Neuronal stem cell (in vitro differentiated cells): ENCODE measurements around the gene GRIK2.

Source experiments
- DNase-seq: peaks from one replicate; pipeline ENCODE4 v3.0.0-alpha.2; 2013; ENCODE audit warnings: low spot score
- H2AFZ ChIP-seq: one replicate; pipeline ENCODE4 v1.6.1; 2013; ENCODE audit warnings: mild to moderate bottlenecking, low read length, inconsistent platforms
- H2AK5ac ChIP-seq: 2 replicates; pipeline ENCODE4 v1.6.1; 2013; ENCODE audit warnings: low read depth, mild to moderate bottlenecking, inconsistent platforms, low read length, moderate library complexity, mixed read lengths
- H2BK120ac ChIP-seq: 2 replicates; pipeline ENCODE4 v1.6.1; 2013; ENCODE audit warnings: low read depth, mild to moderate bottlenecking, inconsistent platforms, low read length, moderate library complexity, mixed read lengths
- H2BK12ac ChIP-seq: one replicate; pipeline ENCODE4 v1.6.1; 2013; ENCODE audit warnings: low read length, inconsistent platforms
- H2BK15ac ChIP-seq: 2 replicates; pipeline ENCODE4 v1.6.1; 2013; ENCODE audit warnings: mild to moderate bottlenecking, low read length, inconsistent platforms, mixed read lengths
- H2BK5ac ChIP-seq: one replicate; pipeline ENCODE4 v1.6.1; 2013; ENCODE audit warnings: inconsistent platforms, mild to moderate bottlenecking, low read length, moderate library complexity
- H3K14ac ChIP-seq: one replicate; pipeline ENCODE4 v1.6.1; 2013; ENCODE audit warnings: low read length, inconsistent platforms
- H3K18ac ChIP-seq: 2 replicates; pipeline ENCODE4 v1.6.1; 2013; ENCODE audit warnings: low read length, inconsistent platforms
- H3K23ac ChIP-seq: 2 replicates; pipeline ENCODE4 v1.6.1; 2013; ENCODE audit warnings: low read depth, mild to moderate bottlenecking, mixed read lengths, low read length, inconsistent platforms; ENCODE audit not compliant: poor library complexity
- H3K27ac ChIP-seq: replicated peaks from 3 replicates; pipeline ENCODE4 v1.5.1; 2013; ENCODE audit warnings: low read length, inconsistent platforms
- H3K27me3 ChIP-seq, 3 experiments: 2 replicates each; pipeline ENCODE4 v1.6.1; 2013; ENCODE audit warnings: low read length in 3 of 3, mild to moderate bottlenecking in 2 of 3, inconsistent platforms in 1 of 3, low read depth in 1 of 3, mixed read lengths in 1 of 3, moderate library complexity in 1 of 3; ENCODE audit not compliant: control insufficient read depth in 3 of 3, insufficient read depth in 3 of 3
- H3K36me3 ChIP-seq, 2 donors: replicated peaks in 1 of 2; 2 replicates each; pipeline ENCODE4 v1.6.1; 2013; ENCODE audit warnings: low read length in 2 of 2; ENCODE audit not compliant: control insufficient read depth in 2 of 2, insufficient read depth in 2 of 2
- H3K4ac ChIP-seq: 2 replicates; pipeline ENCODE4 v1.6.1; 2013; ENCODE audit warnings: inconsistent platforms, mild to moderate bottlenecking, low read length, moderate library complexity
- H3K4me1 ChIP-seq, 2 donors: 1 replicate in 1 of 2; 2 replicates in 1 of 2; pipeline ENCODE4 v1.6.1; 2013; ENCODE audit warnings: low read length in 2 of 2, low read depth in 1 of 2; ENCODE audit not compliant: control insufficient read depth in 2 of 2, insufficient read depth in 1 of 2
- H3K4me2 ChIP-seq: one replicate; pipeline ENCODE4 v1.6.1; 2013; ENCODE audit warnings: mild to moderate bottlenecking, low read length, inconsistent platforms; ENCODE audit not compliant: insufficient read depth, poor library complexity, severe bottlenecking
- H3K4me3 ChIP-seq, 2 donors: 2 replicates each; pipeline ENCODE4 v1.5.1; 2013; ENCODE audit warnings: low read length in 2 of 2, mild to moderate bottlenecking in 2 of 2, inconsistent platforms in 1 of 2, moderate library complexity in 1 of 2
- H3K79me1 ChIP-seq: one replicate; pipeline ENCODE4 v1.6.1; 2013; ENCODE audit warnings: low read depth, mild to moderate bottlenecking, inconsistent platforms, low read length, moderate library complexity
- H3K9ac ChIP-seq: one replicate; pipeline ENCODE4 v1.6.1; 2013; ENCODE audit warnings: mild to moderate bottlenecking, low read depth, low read length, inconsistent platforms; ENCODE audit not compliant: poor library complexity
- H3K9me3 ChIP-seq, 2 donors: replicated peaks in 1 of 2; 2 replicates each; pipeline versions ENCODE3 to v1.6.1; 2013; ENCODE audit warnings: low read length in 2 of 2, mild to moderate bottlenecking in 2 of 2, inconsistent platforms in 1 of 2, low read depth in 1 of 2, mixed read lengths in 1 of 2, moderate library complexity in 1 of 2; ENCODE audit not compliant: control insufficient read depth in 2 of 2, insufficient read depth in 1 of 2
- H4K8ac ChIP-seq: one replicate; pipeline ENCODE4 v1.6.1; 2013; ENCODE audit warnings: low read depth, mild to moderate bottlenecking, inconsistent platforms, low read length, moderate library complexity
- H4K91ac ChIP-seq: one replicate; pipeline ENCODE4 v1.6.1; 2013; ENCODE audit warnings: low read length, low read depth, mild to moderate bottlenecking, inconsistent platforms; ENCODE audit not compliant: poor library complexity
- WGBS, 2 donors: extraction: QIAGEN DNeasy Blood & Tissue Kit; methylation state at CpG; one replicate each; pipeline ENCODE4 v1.1.7; 2013; ENCODE audit warnings: missing lambda C conversion rate in 2 of 2, mixed read lengths in 1 of 2; ENCODE audit not compliant: insufficient read length in 2 of 2, insufficient replicate concordance in 1 of 2; ENCODE audit errors: extremely low coverage in 2 of 2; 5-methylcytosine and 5-hydroxymethylcytosine counted together

The GRIK2 gene

DNA sequence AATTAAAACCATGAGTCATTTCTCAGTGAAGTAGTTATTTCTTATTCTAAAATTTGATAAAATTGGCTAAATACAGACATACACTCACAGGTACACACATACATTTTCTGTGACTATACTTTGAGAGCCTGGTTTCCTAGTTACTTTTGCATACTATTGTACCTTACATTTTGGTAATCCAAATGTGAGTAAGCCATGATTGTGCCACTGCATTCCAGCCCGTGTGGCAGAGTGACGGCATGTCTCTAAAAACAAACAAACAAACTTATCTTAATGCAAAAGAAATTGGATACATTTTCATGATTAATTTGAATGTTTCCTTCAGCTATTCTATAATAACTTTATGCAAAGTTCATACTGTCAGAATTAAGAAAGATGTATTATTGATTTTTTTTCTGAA is 628.8 kb downstream of the GRIK2 start:
- Histone ChIP-seq H3K79me1 (no peaks in the 10 kb centered on the region), H4K8ac (no peak overlapping the region), H3K36me3 (no peaks in the 10 kb centered on the region), H3K4me1 (no peaks in the 10 kb centered on the region), H3K27ac (no peak overlapping the region), H2BK12ac (no peak overlapping the region), H3K23ac (no peak overlapping the region), H4K91ac (no peak overlapping the region), H3K18ac (no peak overlapping the region), H3K4ac (no peak overlapping the region), H2BK5ac (no peak overlapping the region), H3K9me3 (no peaks in the 10 kb centered on the region), H2AFZ (no peak overlapping the region), H3K9ac (no peak overlapping the region), H3K4me3 (no peak overlapping the region), H2AK5ac (no peak overlapping the region), H3K27me3 (no peaks in the 10 kb centered on the region), H2BK15ac (no peak overlapping the region), H2BK120ac (no peak overlapping the region), H3K14ac (no peak overlapping the region), H3K4me2 (no peak overlapping the region)
- WGBS, 2 donors, result no CpG with 5 or more reads among the region's 2 CpGs
- no peak for DNase-seq

DNA sequence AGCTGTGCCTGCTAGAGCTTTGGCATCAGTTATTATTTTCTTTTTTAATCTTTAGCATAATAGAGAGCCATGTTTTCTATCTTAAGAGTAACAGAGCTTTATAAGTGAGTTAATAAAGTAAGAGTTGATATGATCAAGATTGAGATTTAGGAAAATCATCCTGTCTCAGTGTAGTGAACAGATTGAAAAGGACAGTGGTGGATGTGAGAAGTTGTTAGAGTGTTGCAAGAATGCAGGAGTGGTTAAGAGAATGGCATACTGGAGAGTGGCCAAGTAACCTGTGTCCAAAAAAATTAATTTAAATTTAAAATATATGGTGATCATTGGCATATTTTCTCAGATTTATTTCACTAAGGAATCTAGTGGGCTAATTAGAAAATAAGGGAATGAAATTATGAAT is 629.3 kb downstream of the GRIK2 start:
- H3K36me3 ChIP-seq, result no peaks in the 10 kb centered on the region
- no peaks in the 10 kb centered on the region for H3K4me1 ChIP-seq
- H2BK12ac ChIP-seq, result no peak overlapping the region
- no peaks in the 10 kb centered on the region for H3K9me3 ChIP-seq
- H3K4me2 ChIP-seq, result no peak overlapping the region
- no peak overlapping the region for H3K27ac ChIP-seq
- no peak overlapping the region for H3K14ac ChIP-seq
- H4K91ac ChIP-seq, result no peak overlapping the region
- no peak overlapping the region for H2BK5ac ChIP-seq
- H3K4ac ChIP-seq, result no peak overlapping the region
- H3K79me1 ChIP-seq, result no peaks in the 10 kb centered on the region
- H3K27me3 ChIP-seq, result no peaks in the 10 kb centered on the region
- no peak overlapping the region for H3K9ac ChIP-seq
- DNase-seq, result no peak
- H2AFZ ChIP-seq, result no peak overlapping the region
- no peak overlapping the region for H2BK15ac ChIP-seq
- no peak overlapping the region for H3K4me3 ChIP-seq
- no peak overlapping the region for H4K8ac ChIP-seq
- no peak overlapping the region for H2AK5ac ChIP-seq
- no peak overlapping the region for H2BK120ac ChIP-seq
- H3K18ac ChIP-seq, result no peak overlapping the region
- H3K23ac ChIP-seq, result no peak overlapping the region

DNA sequence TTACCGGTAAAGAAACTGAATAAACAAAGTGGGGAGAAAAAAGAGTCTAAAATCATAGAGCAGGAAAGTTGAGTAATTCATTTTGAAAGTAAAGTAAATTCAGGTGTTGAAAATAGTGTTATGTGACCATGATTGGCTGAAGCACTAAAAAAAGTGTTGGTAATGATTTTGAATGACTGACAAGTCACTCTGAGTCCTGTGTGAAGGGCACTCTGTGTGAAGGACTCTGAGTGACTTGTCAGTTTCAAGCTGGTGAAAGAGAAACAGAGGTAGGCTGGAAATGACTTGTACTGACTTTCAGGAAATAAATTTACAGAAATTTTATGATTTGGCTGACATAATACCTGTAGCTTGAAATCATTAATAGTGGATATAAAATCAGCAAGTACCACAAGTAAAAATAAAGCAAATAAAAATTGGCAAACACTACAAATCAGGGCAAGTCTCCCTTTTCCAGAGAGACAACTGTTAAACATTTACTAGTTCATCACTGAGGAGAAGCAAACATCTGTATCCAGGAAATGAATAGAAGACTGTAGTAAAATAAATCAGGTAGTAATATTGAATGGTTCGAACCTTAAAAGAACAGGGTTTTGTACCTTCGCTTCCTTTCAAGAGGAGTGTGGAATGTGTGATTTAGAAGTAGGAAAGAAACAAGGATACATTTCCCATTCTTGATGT is 630.6 kb downstream of the GRIK2 start:
- Histone ChIP-seq H3K27me3 (no peaks in the 10 kb centered on the region), H3K23ac (no peak overlapping the region), H3K14ac (no peak overlapping the region), H2AK5ac (no peak overlapping the region), H3K18ac (no peak overlapping the region), H2BK120ac (no peak overlapping the region), H3K4me3 (no peak overlapping the region), H4K91ac (no peak overlapping the region), H2BK5ac (no peak overlapping the region), H3K4me2 (no peak overlapping the region), H2BK15ac (no peak overlapping the region), H3K27ac (no peak overlapping the region), H4K8ac (no peak overlapping the region), H2AFZ (no peak overlapping the region), H3K9me3 (no peaks in the 10 kb centered on the region), H2BK12ac (no peak overlapping the region), H3K36me3 (no peaks in the 10 kb centered on the region), H3K4ac (no peak overlapping the region), H3K9ac (no peak overlapping the region), H3K4me1 (no peaks in the 10 kb centered on the region), H3K79me1 (no peaks in the 10 kb centered on the region)
- no peak for DNase-seq
- no CpG with 5 or more reads among the region's 3 CpGs for WGBS, 2 donors

DNA sequence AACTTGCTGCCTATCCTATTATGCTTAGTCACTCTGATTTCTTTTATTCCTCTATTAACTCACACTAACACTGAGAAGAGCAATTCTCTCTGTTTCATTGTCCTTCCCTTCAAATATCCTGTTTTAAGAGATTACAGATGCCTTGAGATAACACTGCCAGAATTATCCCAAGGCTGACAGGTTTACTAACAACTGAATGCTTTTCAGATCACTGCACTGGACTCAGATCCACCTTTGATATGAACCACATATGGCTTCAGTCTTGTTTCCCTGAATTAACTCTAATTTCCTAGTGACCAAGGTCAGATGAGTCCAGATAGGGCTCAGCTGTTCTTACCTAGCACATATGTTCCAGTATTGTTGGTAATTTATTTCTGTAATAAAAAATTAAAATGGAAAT is 633.1 kb downstream of the GRIK2 start:
- Histone ChIP-seq H3K23ac (no peak overlapping the region), H4K8ac (no peak overlapping the region), H3K79me1 (no peaks in the 10 kb centered on the region), H2AK5ac (no peak overlapping the region), H3K4me2 (no peak overlapping the region), H2BK120ac (no peak overlapping the region), H3K9me3 (no peaks in the 10 kb centered on the region), H3K18ac (no peak overlapping the region), H2BK15ac (no peak overlapping the region), H3K4me1 (no peaks in the 10 kb centered on the region), H3K27me3 (no peaks in the 10 kb centered on the region), H3K27ac (no peak overlapping the region), H3K36me3 (no peaks in the 10 kb centered on the region), H3K4me3 (no peak overlapping the region), H2BK12ac (no peak overlapping the region), H3K4ac (no peak overlapping the region), H4K91ac (no peak overlapping the region), H3K9ac (no peak overlapping the region), H3K14ac (no peak overlapping the region), H2AFZ (peak overlapping the region; percentile 26), H2BK5ac (no peak overlapping the region)
- DNase-seq, result no peak
